K562 (cell line): ENCODE data around the gene GGT1. TPM values are rescaled to one million over a fixed set of nuclear protein-coding genes. Genes with fewer than 3 reads are reported as not detected.

ENCODE experiments used
- EGR1 ChIP-seq: fragments of 450-650 bp; conservative IDR thresholded peaks from 2 replicates; pipeline ENCODE4 v1.6.1; 2017; ENCODE audit warnings: mild to moderate bottlenecking
- EP400 ChIP-seq: fragments of 450-650 bp; IDR thresholded peaks from 2 replicates; pipeline ENCODE4 v1.6.1; 2017; ENCODE audit warnings: antibody characterized with exemption, mild to moderate bottlenecking, moderate library complexity
- ESRRA ChIP-seq: fragments of 450-650 bp; IDR thresholded peaks from 2 replicates; pipeline ENCODE4 v1.6.1; 2014; ENCODE audit warnings: low read depth, mild to moderate bottlenecking, moderate library complexity, borderline replicate concordance
- ETV6 ChIP-seq, 3 experiments: fragments of 150-350 bp in 1 of 3; sonication (generic) in 1 of 3; formaldehyde crosslinking in 1 of 3; IDR thresholded peaks; 2 replicates each; pipeline versions ENCODE4 v1.6.1 to v1.8.0; 2014 to 2022; ENCODE audit warnings: borderline replicate concordance in 2 of 3, low read depth in 2 of 3, antibody characterized with exemption in 1 of 3, low read length in 1 of 3, mild to moderate bottlenecking in 1 of 3, missing genetic modification reagents in 1 of 3
- KAT7 ChIP-seq: sonication (generic); formaldehyde crosslinking; IDR thresholded peaks from 2 replicates; pipeline ENCODE4 v1.8.0; 2022; ENCODE audit warnings: missing genetic modification reagents, mild to moderate bottlenecking, borderline replicate concordance
- KDM2B ChIP-seq: fragments of 250-450 bp; sonication (Bioruptor Pico); IDR thresholded peaks from 2 replicates; pipeline ENCODE4 v1.8.0; 2021; ENCODE audit warnings: mild to moderate bottlenecking, moderate library complexity
- L3MBTL2 ChIP-seq: fragments of 450-650 bp; IDR thresholded peaks from 2 replicates; pipeline ENCODE4 v1.6.1; 2016; ENCODE audit warnings: mild to moderate bottlenecking, moderate library complexity
- NR3C1 ChIP-seq: sonication (generic); formaldehyde crosslinking; IDR thresholded peaks from 2 replicates; pipeline ENCODE4 v1.8.1; 2022; ENCODE audit warnings: missing genetic modification reagents
- RBBP5 ChIP-seq: fragments of 200-600 bp; sonication (generic); IDR thresholded peaks from 2 replicates; pipeline ENCODE4 v1.6.1; 2012; ENCODE audit warnings: borderline replicate concordance, mild to moderate bottlenecking, low read length, control low read depth, inconsistent platforms; ENCODE audit not compliant: insufficient read depth, poor library complexity, severe bottlenecking
- YY1 ChIP-seq, 3 experiments: IDR thresholded peaks; 2 replicates each; pipeline ENCODE4 v1.6.1; 2011; ENCODE audit warnings: low read length in 2 of 3, mild to moderate bottlenecking in 2 of 3, moderate library complexity in 2 of 3, borderline replicate concordance in 1 of 3, control low read depth in 1 of 3, low read depth in 1 of 3; ENCODE audit not compliant: insufficient read depth in 3 of 3, insufficient replicate concordance in 2 of 3, control insufficient read depth in 1 of 3, insufficient read length in 1 of 3; ENCODE audit errors: extremely low read depth in 1 of 3
- ZBED1 ChIP-seq: IDR thresholded peaks from 2 replicates; pipeline ENCODE4 v1.6.1; 2014
- ZC3H4 ChIP-seq: sonication (generic); formaldehyde crosslinking; IDR thresholded peaks from 2 replicates; pipeline ENCODE4 v1.9.0; 2021; ENCODE audit warnings: missing genetic modification reagents, borderline replicate concordance
- ZNF263 ChIP-seq: sonication (generic); formaldehyde crosslinking; IDR thresholded peaks from 2 replicates; pipeline ENCODE4 v1.8.0; 2022; ENCODE audit warnings: mild to moderate bottlenecking, missing genetic modification reagents, borderline replicate concordance
- ZNF586 ChIP-seq: fragments of 450-650 bp; formaldehyde crosslinking; conservative IDR thresholded peaks from 2 replicates; pipeline ENCODE4 v1.4.0; 2020; ENCODE audit warnings: mild to moderate bottlenecking, moderate library complexity
- ZNF79 ChIP-seq: fragments of 250-450 bp; sonication (Bioruptor Pico); IDR thresholded peaks from 2 replicates; pipeline ENCODE4 v1.4.0; 2020; ENCODE audit warnings: low read depth, mild to moderate bottlenecking, moderate library complexity
- polyA plus RNA-seq, 8 experiments: library from polyadenylated mRNA; depleted of rRNA in 4 of 8; stranded (reverse) in 5 of 8; unstranded in 3 of 8; fragments of >200 nt; fragmentation: Nextera tagmentation in 2 of 8; fragmentation: Illumina TruSeq in 1 of 8; extraction: Ambion mirVana in 2 of 8; extraction: Trizol in 1 of 8; gene quantifications; 2 replicates each; pipeline versions ENCODE4 v1.2.1 to v1.2.3, GENCODE V29; 2011 to 2014; ENCODE audit warnings: inconsistent platforms in 1 of 8, missing spikeins in 1 of 8
- total RNA-seq, 7 experiments: library from RNA; depleted of rRNA in 6 of 7; stranded (reverse); fragments of >200 nt in 6 of 7; fragmentation: Illumina TruSeq in 2 of 7; extraction: Trizol in 2 of 7; gene quantifications; 2 replicates each; pipeline versions ENCODE4 v1.2.1 to v1.2.3, GENCODE V29; 2011 to 2021; ENCODE audit warnings: low replicate concordance in 1 of 7
- TF ChIP-seq, protein P1 (sequence below), 2 experiments: IDR thresholded peaks; 2 replicates each; pipeline ENCODE4 v1.6.1; 2012; ENCODE audit warnings: improper control_type of control experiment in 2 of 2, low read depth in 2 of 2, low read length in 2 of 2, borderline replicate concordance in 1 of 2
- TF ChIP-seq, protein P2 (sequence below): fragments of 450-650 bp; IDR thresholded peaks from 2 replicates; pipeline ENCODE4 v1.6.1; 2016; ENCODE audit warnings: borderline replicate concordance
- TF ChIP-seq, protein P3 (sequence below): fragments of 250-450 bp; sonication (Bioruptor Pico); IDR thresholded peaks from 2 replicates; pipeline ENCODE4 v1.4.0; 2020; ENCODE audit warnings: mild to moderate bottlenecking

The GGT1 gene
- total and polyA plus RNA-seq, 9 of the 15 experiments (the other 6 are each of a cell fraction or from before 2014, with no cell fraction given): 0.46 to 11.8 (median 6.9) TPM

DNA sequence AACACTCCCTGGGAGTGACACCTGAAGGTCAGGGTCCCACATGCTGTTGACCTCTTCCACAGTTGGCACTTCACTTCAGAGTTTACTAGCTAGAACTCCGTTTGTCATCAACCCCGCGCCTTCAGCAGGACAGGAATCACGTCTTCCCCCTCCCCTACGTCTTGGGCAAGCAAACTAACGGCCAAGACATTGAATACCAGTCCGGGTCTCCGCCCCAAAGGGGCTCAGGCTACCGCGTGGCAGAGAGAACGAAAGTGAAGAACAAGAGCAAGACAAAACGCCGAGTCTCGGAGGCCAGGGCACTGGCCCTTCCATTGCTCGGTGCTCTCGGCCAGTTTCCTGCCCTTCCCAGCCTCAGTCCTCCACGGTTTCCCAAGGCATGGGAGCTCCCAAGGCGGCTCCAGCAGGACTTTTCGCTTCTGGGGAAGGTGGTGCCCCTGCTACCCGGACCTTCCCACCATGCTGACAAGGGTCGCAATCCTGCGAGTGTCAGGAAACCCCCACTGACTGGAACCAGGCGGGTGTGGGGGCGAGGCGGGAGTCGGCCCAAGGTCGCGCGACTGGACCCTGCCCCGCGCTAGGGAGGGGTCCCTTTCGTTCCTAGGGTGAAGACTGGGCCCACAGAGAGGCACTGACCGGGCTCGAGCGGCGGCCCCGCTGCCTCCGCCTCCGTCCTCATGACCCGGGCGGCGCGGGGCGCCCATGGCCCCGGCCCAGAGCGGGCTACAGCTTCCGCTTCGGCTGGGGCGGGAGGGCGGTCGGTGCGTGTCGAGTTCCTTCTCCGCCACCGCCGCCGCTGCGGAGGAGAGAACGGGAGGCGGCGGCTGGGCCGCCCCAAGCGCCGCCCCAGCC, 48.5 kb upstream of the GGT1 start, which contains the start of gene GUCD1 (continued):
- TF ChIP-seq, protein P1, sequence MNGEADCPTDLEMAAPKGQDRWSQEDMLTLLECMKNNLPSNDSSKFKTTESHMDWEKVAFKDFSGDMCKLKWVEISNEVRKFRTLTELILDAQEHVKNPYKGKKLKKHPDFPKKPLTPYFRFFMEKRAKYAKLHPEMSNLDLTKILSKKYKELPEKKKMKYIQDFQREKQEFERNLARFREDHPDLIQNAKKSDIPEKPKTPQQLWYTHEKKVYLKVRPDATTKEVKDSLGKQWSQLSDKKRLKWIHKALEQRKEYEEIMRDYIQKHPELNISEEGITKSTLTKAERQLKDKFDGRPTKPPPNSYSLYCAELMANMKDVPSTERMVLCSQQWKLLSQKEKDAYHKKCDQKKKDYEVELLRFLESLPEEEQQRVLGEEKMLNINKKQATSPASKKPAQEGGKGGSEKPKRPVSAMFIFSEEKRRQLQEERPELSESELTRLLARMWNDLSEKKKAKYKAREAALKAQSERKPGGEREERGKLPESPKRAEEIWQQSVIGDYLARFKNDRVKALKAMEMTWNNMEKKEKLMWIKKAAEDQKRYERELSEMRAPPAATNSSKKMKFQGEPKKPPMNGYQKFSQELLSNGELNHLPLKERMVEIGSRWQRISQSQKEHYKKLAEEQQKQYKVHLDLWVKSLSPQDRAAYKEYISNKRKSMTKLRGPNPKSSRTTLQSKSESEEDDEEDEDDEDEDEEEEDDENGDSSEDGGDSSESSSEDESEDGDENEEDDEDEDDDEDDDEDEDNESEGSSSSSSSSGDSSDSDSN (IDR thresholded peaks at IDR 0.05; ENCODE audit: borderline replicate concordance in 1 of 2, low read depth in 2 of 2, low read length in 2 of 2): peak in 1 of 2 experiments; percentile 19; a peak in 1 of 4 replicates
- TF ChIP-seq ZC3H4 (CRISPR knock-in tag): no peak
- TF ChIP-seq, protein P2, sequence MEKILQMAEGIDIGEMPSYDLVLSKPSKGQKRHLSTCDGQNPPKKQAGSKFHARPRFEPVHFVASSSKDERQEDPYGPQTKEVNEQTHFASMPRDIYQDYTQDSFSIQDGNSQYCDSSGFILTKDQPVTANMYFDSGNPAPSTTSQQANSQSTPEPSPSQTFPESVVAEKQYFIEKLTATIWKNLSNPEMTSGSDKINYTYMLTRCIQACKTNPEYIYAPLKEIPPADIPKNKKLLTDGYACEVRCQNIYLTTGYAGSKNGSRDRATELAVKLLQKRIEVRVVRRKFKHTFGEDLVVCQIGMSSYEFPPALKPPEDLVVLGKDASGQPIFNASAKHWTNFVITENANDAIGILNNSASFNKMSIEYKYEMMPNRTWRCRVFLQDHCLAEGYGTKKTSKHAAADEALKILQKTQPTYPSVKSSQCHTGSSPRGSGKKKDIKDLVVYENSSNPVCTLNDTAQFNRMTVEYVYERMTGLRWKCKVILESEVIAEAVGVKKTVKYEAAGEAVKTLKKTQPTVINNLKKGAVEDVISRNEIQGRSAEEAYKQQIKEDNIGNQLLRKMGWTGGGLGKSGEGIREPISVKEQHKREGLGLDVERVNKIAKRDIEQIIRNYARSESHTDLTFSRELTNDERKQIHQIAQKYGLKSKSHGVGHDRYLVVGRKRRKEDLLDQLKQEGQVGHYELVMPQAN: peak; percentile 13; the same call in 1 of the 2 replicates
- TF ChIP-seq, protein P3, sequence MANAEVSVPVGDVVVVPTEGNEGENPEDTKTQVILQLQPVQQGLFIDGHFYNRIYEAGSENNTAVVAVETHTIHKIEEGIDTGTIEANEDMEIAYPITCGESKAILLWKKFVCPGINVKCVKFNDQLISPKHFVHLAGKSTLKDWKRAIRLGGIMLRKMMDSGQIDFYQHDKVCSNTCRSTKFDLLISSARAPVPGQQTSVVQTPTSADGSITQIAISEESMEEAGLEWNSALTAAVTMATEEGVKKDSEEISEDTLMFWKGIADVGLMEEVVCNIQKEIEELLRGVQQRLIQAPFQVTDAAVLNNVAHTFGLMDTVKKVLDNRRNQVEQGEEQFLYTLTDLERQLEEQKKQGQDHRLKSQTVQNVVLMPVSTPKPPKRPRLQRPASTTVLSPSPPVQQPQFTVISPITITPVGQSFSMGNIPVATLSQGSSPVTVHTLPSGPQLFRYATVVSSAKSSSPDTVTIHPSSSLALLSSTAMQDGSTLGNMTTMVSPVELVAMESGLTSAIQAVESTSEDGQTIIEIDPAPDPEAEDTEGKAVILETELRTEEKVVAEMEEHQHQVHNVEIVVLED (CRISPR knock-in tag): no peak
- 0 out of 2 replicates have a peak, but pooled peaks have one; percentile 23 for TF ChIP-seq KDM2B (CRISPR knock-in tag)
- no peak for TF ChIP-seq ZNF79 (CRISPR knock-in tag)
- TF ChIP-seq NR3C1 (CRISPR knock-in tag): no peak
- TF ChIP-seq ESRRA: peak; percentile 16; the same call in 1 of the 2 replicates
- peak; percentile 29; the same call in 1 of the 2 replicates for TF ChIP-seq ZNF263
- TF ChIP-seq ETV6 (IDR thresholded peaks at IDR 0.05; ENCODE audit: borderline replicate concordance in 1 of 2, low read depth in 2 of 2, low read length in 1 of 2): no peak
- TF ChIP-seq ETV6 (CRISPR knock-in tag; IDR thresholded peaks at IDR 0.05; ENCODE audit: borderline replicate concordance): no peak
- TF ChIP-seq KAT7 (CRISPR knock-in tag): 0 out of 2 replicates have a peak, but pooled peaks have one; percentile 55
- no peak for TF ChIP-seq ZNF586 (CRISPR knock-in tag)
- TF ChIP-seq EGR1: peak; percentile 14; the same call in 1 of the 2 replicates
- TF ChIP-seq ZBED1: no peak
- TF ChIP-seq YY1 (IDR thresholded peaks at IDR 0.05; ENCODE audit: borderline replicate concordance in 1 of 3, control insufficient read depth in 1 of 3, extremely low read depth in 1 of 3, insufficient read depth in 3 of 3, insufficient read length in 1 of 3, insufficient replicate concordance in 2 of 3, low read depth in 1 of 3, low read length in 2 of 3): peak in 2 of 3 experiments; percentile 31 to 40
- 0 out of 2 replicates have a peak, but pooled peaks have one; percentile 38 for TF ChIP-seq EP400
- 0 out of 2 replicates have a peak, but pooled peaks have one; percentile 12 for TF ChIP-seq L3MBTL2
- TF ChIP-seq RBBP5: peak; percentile 43
